Stimulated activated CD8-positive, alpha-beta memory T cell treated with anti-CD3 and anti-CD28 coated beads, Interleukin-7, amount 100 ng/mL, for 48 hours (primary cell): ENCODE data around the gene SSTR1.
"Not testable (repeated sequence)": the region's sequence is repeated elsewhere in the genome, so short reads cannot be mapped to it uniquely, and the experiment has no call there.

Source experiments
- DNase-seq, 2 donors: peaks; one replicate each; pipeline ENCODE4 v3.0.0-alpha.2; 2020; ENCODE audit warnings: low read depth in 1 of 2; ENCODE audit errors: extremely low read depth in 1 of 2

The SSTR1 gene

GRCh38 chr14:38207736-38208617 lies at the start of gene SSTR1:
SSTR1 (plus strand) TSS chr14:38207904; CDS start chr14:38209390, 1,486 bp downstream.
- DNase-seq: no peak

- DNase-seq: no peak
Observed at GRCh38 chr14:38158468-38158867, 49.2 kb upstream of the SSTR1 start.

- no peak for DNase-seq
Observed at GRCh38 chr14:38168416-38168815, 39.3 kb upstream of the SSTR1 start.

- no peak for DNase-seq
Observed at GRCh38 chr14:38171197-38171596, 36.5 kb upstream of the SSTR1 start.

GRCh38 chr14:38174711-38175110 lies 33.0 kb upstream of the SSTR1 start:
- DNase-seq: no peak

- no peak for DNase-seq
Observed at GRCh38 chr14:38175658-38176057, 32.0 kb upstream of the SSTR1 start.

GRCh38 chr14:38176379-38176778 lies 31.3 kb upstream of the SSTR1 start:
- DNase-seq: no peak

- no peak for DNase-seq
Observed at GRCh38 chr14:38184132-38184531, 23.6 kb upstream of the SSTR1 start.

GRCh38 chr14:38185671-38186070 lies 22.0 kb upstream of the SSTR1 start:
- DNase-seq: no peak

GRCh38 chr14:38186216-38186615 lies 21.5 kb upstream of the SSTR1 start:
- no peak for DNase-seq

- no peak for DNase-seq
Observed at GRCh38 chr14:38187528-38187927, 20.2 kb upstream of the SSTR1 start.

- DNase-seq: no peak
Observed at GRCh38 chr14:38189930-38190726, 17.6 kb upstream of the SSTR1 start.

- DNase-seq: not testable (repeated sequence)
Observed at GRCh38 chr14:38190846-38191245, 16.9 kb upstream of the SSTR1 start.

- not testable (repeated sequence) for DNase-seq
Observed at GRCh38 chr14:38191491-38191890, 16.2 kb upstream of the SSTR1 start.

- no peak for DNase-seq
Observed at GRCh38 chr14:38197001-38197783, 10.5 kb upstream of the SSTR1 start.

- DNase-seq: no peak
Observed at GRCh38 chr14:38197784-38198335, 9.8 kb upstream of the SSTR1 start.

- DNase-seq: no peak
Observed at GRCh38 chr14:38198425-38198824, 9.3 kb upstream of the SSTR1 start.

GRCh38 chr14:38199076-38199475 lies 8.6 kb upstream of the SSTR1 start:
- DNase-seq: no peak

GRCh38 chr14:38199739-38200138 lies 8.0 kb upstream of the SSTR1 start:
- DNase-seq: no peak

GRCh38 chr14:38201137-38201828 lies 6.4 kb upstream of the SSTR1 start:
- no peak for DNase-seq
